Measurements from ENCODE around the gene CDH23. TPM values are rescaled to one million over a fixed set of nuclear protein-coding genes. Genes with fewer than 3 reads are reported as not detected.

The CDH23 gene
- total and polyA plus RNA-seq, 9 of the 15 experiments (the other 6 are each of a cell fraction or from before 2014, with no cell fraction given) = 0.18 to 1.2 (median 0.47) TPM

DNA sequence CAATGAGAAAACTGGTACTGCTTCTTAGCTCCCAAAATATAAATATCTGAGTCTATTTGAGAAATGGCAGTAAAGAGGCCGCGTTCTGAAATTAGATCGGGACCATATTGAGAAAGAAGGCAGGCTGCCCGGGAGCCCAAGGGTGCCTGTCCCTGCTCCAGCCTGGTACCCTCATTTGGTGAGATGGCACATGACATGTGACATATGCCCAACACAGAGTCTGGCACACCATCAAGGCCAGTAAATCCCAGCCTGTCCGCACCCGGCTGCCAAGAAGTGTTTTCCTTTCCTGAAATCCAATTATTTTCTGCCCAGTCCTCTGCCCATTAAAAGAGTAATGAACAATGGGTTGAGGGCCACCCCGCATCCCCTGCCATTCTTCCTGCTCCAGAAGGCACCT is 66.4 kb downstream of the CDH23 start (continued):
- TF ChIP-seq, protein P1, sequence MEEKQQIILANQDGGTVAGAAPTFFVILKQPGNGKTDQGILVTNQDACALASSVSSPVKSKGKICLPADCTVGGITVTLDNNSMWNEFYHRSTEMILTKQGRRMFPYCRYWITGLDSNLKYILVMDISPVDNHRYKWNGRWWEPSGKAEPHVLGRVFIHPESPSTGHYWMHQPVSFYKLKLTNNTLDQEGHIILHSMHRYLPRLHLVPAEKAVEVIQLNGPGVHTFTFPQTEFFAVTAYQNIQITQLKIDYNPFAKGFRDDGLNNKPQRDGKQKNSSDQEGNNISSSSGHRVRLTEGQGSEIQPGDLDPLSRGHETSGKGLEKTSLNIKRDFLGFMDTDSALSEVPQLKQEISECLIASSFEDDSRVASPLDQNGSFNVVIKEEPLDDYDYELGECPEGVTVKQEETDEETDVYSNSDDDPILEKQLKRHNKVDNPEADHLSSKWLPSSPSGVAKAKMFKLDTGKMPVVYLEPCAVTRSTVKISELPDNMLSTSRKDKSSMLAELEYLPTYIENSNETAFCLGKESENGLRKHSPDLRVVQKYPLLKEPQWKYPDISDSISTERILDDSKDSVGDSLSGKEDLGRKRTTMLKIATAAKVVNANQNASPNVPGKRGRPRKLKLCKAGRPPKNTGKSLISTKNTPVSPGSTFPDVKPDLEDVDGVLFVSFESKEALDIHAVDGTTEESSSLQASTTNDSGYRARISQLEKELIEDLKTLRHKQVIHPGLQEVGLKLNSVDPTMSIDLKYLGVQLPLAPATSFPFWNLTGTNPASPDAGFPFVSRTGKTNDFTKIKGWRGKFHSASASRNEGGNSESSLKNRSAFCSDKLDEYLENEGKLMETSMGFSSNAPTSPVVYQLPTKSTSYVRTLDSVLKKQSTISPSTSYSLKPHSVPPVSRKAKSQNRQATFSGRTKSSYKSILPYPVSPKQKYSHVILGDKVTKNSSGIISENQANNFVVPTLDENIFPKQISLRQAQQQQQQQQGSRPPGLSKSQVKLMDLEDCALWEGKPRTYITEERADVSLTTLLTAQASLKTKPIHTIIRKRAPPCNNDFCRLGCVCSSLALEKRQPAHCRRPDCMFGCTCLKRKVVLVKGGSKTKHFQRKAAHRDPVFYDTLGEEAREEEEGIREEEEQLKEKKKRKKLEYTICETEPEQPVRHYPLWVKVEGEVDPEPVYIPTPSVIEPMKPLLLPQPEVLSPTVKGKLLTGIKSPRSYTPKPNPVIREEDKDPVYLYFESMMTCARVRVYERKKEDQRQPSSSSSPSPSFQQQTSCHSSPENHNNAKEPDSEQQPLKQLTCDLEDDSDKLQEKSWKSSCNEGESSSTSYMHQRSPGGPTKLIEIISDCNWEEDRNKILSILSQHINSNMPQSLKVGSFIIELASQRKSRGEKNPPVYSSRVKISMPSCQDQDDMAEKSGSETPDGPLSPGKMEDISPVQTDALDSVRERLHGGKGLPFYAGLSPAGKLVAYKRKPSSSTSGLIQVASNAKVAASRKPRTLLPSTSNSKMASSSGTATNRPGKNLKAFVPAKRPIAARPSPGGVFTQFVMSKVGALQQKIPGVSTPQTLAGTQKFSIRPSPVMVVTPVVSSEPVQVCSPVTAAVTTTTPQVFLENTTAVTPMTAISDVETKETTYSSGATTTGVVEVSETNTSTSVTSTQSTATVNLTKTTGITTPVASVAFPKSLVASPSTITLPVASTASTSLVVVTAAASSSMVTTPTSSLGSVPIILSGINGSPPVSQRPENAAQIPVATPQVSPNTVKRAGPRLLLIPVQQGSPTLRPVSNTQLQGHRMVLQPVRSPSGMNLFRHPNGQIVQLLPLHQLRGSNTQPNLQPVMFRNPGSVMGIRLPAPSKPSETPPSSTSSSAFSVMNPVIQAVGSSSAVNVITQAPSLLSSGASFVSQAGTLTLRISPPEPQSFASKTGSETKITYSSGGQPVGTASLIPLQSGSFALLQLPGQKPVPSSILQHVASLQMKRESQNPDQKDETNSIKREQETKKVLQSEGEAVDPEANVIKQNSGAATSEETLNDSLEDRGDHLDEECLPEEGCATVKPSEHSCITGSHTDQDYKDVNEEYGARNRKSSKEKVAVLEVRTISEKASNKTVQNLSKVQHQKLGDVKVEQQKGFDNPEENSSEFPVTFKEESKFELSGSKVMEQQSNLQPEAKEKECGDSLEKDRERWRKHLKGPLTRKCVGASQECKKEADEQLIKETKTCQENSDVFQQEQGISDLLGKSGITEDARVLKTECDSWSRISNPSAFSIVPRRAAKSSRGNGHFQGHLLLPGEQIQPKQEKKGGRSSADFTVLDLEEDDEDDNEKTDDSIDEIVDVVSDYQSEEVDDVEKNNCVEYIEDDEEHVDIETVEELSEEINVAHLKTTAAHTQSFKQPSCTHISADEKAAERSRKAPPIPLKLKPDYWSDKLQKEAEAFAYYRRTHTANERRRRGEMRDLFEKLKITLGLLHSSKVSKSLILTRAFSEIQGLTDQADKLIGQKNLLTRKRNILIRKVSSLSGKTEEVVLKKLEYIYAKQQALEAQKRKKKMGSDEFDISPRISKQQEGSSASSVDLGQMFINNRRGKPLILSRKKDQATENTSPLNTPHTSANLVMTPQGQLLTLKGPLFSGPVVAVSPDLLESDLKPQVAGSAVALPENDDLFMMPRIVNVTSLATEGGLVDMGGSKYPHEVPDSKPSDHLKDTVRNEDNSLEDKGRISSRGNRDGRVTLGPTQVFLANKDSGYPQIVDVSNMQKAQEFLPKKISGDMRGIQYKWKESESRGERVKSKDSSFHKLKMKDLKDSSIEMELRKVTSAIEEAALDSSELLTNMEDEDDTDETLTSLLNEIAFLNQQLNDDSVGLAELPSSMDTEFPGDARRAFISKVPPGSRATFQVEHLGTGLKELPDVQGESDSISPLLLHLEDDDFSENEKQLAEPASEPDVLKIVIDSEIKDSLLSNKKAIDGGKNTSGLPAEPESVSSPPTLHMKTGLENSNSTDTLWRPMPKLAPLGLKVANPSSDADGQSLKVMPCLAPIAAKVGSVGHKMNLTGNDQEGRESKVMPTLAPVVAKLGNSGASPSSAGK (IDR thresholded peaks at IDR 0.05) = no peak
- TF ChIP-seq EWSR1 (IDR thresholded peaks at IDR 0.05; ENCODE audit: borderline replicate concordance, low read depth, partially characterized antibody) (no peak), MEIS2 (IDR thresholded peaks at IDR 0.05; ENCODE audit: partially characterized antibody) (no peak), ARID2 (IDR thresholded peaks at IDR 0.05) (no peak), SMARCC2 (IDR thresholded peaks at IDR 0.05; ENCODE audit: low read depth) (no peak), ZNF79 (CRISPR knock-in tag; IDR thresholded peaks at IDR 0.05; ENCODE audit: low read depth) (no peak), RNF2 (IDR thresholded peaks at IDR 0.05) (no peak), POLR2A (conservative IDR thresholded peaks at IDR 0.05) (no peak), ZNF507 (tag; conservative IDR thresholded peaks at IDR 0.05) (no peak), CHD4 (IDR thresholded peaks at IDR 0.05; ENCODE audit: insufficient read depth, insufficient replicate concordance, low read depth, low read length, poor library complexity, severe bottlenecking) (no peak)
- TF ChIP-seq, protein P2, sequence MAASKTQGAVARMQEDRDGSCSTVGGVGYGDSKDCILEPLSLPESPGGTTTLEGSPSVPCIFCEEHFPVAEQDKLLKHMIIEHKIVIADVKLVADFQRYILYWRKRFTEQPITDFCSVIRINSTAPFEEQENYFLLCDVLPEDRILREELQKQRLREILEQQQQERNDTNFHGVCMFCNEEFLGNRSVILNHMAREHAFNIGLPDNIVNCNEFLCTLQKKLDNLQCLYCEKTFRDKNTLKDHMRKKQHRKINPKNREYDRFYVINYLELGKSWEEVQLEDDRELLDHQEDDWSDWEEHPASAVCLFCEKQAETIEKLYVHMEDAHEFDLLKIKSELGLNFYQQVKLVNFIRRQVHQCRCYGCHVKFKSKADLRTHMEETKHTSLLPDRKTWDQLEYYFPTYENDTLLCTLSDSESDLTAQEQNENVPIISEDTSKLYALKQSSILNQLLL (CRISPR knock-in tag; IDR thresholded peaks at IDR 0.05; ENCODE audit: borderline replicate concordance) = no peak
- TF ChIP-seq, protein P3, sequence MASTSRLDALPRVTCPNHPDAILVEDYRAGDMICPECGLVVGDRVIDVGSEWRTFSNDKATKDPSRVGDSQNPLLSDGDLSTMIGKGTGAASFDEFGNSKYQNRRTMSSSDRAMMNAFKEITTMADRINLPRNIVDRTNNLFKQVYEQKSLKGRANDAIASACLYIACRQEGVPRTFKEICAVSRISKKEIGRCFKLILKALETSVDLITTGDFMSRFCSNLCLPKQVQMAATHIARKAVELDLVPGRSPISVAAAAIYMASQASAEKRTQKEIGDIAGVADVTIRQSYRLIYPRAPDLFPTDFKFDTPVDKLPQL (IDR thresholded peaks at IDR 0.05; ENCODE audit: extremely low read depth, insufficient read length) = no peak
